GM23338 (cell line): Measurements from ENCODE around the gene ZNF534. TPM values are rescaled to one million over a fixed set of nuclear protein-coding genes. Genes with fewer than 3 reads are reported as not detected.

Source experiments
- ATAC-seq: fragments of 200-7000 bp; cut with Tn5 transposase; 3 replicates; pipeline ENCODE4 v1.9.1; 2020
- DNase-seq: peaks from one replicate; pipeline ENCODE4 v3.0.0-alpha.2; 2015; ENCODE audit warnings: low spot score
- H2AFZ ChIP-seq: fragments of 200-600 bp; sonication (generic); 2 replicates; pipeline ENCODE4 v1.8.0; 2016; ENCODE audit warnings: antibody characterized with exemption, mild to moderate bottlenecking, moderate library complexity
- H3F3A ChIP-seq: fragments of 200-600 bp; sonication (generic); replicated peaks from 2 replicates; pipeline ENCODE4 v1.8.0; 2017; ENCODE audit warnings: antibody characterized with exemption, mixed run types, low read depth
- H3K27ac ChIP-seq: fragments of 200-600 bp; sonication (generic); 2 replicates; pipeline ENCODE4 v1.6.1; 2016; ENCODE audit warnings: low read depth
- H3K27me3 ChIP-seq: fragments of 200-600 bp; sonication (generic); 2 replicates; pipeline ENCODE4 v1.8.0; 2016; ENCODE audit warnings: mild to moderate bottlenecking, mixed run types, moderate library complexity; ENCODE audit not compliant: insufficient read depth
- H3K36me3 ChIP-seq: fragments of 200-600 bp; sonication (generic); 2 replicates; pipeline ENCODE4 v1.8.0; 2016; ENCODE audit warnings: mild to moderate bottlenecking; ENCODE audit not compliant: insufficient read depth
- H3K4me1 ChIP-seq: fragments of 200-600 bp; sonication (generic); 2 replicates; pipeline ENCODE4 v1.8.0; 2016; ENCODE audit warnings: mild to moderate bottlenecking, moderate library complexity; ENCODE audit not compliant: insufficient read depth
- H3K4me2 ChIP-seq: fragments of 200-600 bp; sonication (generic); 2 replicates; pipeline ENCODE4 v1.7.1; 2017; ENCODE audit warnings: mixed run types
- H3K4me3 ChIP-seq: fragments of 200-600 bp; sonication (generic); 2 replicates; pipeline ENCODE4 v1.6.1; 2016; ENCODE audit warnings: mixed run types
- H3K79me2 ChIP-seq: fragments of 200-600 bp; sonication (generic); replicated peaks from 2 replicates; pipeline ENCODE4 v1.8.0; 2017; ENCODE audit warnings: mild to moderate bottlenecking; ENCODE audit not compliant: insufficient read depth
- H3K9me2 ChIP-seq: fragments of 200-600 bp; sonication (generic); 2 replicates; pipeline ENCODE4 v1.8.0; 2017; ENCODE audit not compliant: insufficient read depth
- H4K20me1 ChIP-seq: fragments of 200-600 bp; sonication (generic); replicated peaks from 2 replicates; pipeline ENCODE4 v1.8.0; 2017; ENCODE audit warnings: mild to moderate bottlenecking; ENCODE audit not compliant: insufficient read depth
- H3K27ac Mint-ChIP-seq: 2 replicates; pipeline ENCODE4 v1.8.0; 2020; ENCODE audit warnings: inconsistent platforms, mild to moderate bottlenecking, moderate library complexity, mixed read lengths
- H3K27me3 Mint-ChIP-seq: 3 replicates; pipeline ENCODE4 v1.8.0; 2022; ENCODE audit warnings: low read depth, mild to moderate bottlenecking, moderate library complexity, mixed read lengths, inconsistent platforms; ENCODE audit not compliant: insufficient read depth, poor library complexity
- H3K36me3 Mint-ChIP-seq: 3 replicates; pipeline ENCODE4 v1.8.0; 2021; ENCODE audit warnings: low read depth, mild to moderate bottlenecking, inconsistent platforms, moderate library complexity, mixed read lengths
- H3K4me1 Mint-ChIP-seq: 3 replicates; pipeline ENCODE4 v1.8.0; 2020; ENCODE audit warnings: mild to moderate bottlenecking, inconsistent platforms, mixed read lengths
- H3K4me3 Mint-ChIP-seq: 3 replicates; pipeline ENCODE4 v1.8.0; 2021; ENCODE audit warnings: moderate library complexity, mild to moderate bottlenecking, inconsistent platforms, mixed read lengths
- H3K9me3 Mint-ChIP-seq: 3 replicates; pipeline ENCODE4 v1.8.0; 2020; ENCODE audit warnings: moderate library complexity, mild to moderate bottlenecking, inconsistent platforms, mixed read lengths
- EZH2 ChIP-seq: fragments of 200-600 bp; sonication (generic); IDR thresholded peaks from one replicate; pipeline ENCODE4 v1.8.0; 2017; ENCODE audit warnings: antibody characterized with exemption, mild to moderate bottlenecking, low read depth; ENCODE audit not compliant: unreplicated experiment
- EZH2phosphoT487 ChIP-seq: fragments of 200-600 bp; sonication (generic); IDR thresholded peaks from one replicate; pipeline ENCODE4 v1.8.1; 2018; ENCODE audit warnings: antibody characterized with exemption; ENCODE audit not compliant: unreplicated experiment
- JUNB ChIP-seq: IDR thresholded peaks from one replicate; pipeline ENCODE4 v1.6.1; 2016; ENCODE audit warnings: antibody characterized with exemption; ENCODE audit not compliant: unreplicated experiment
- NANOG ChIP-seq: IDR thresholded peaks from 2 replicates; pipeline ENCODE4 v1.6.1; 2016; ENCODE audit warnings: antibody characterized with exemption, borderline replicate concordance
- POLR2AphosphoS5 ChIP-seq: IDR thresholded peaks from 2 replicates; pipeline ENCODE4 v1.6.1; 2016; ENCODE audit warnings: antibody characterized with exemption, low read depth
- STAT1 ChIP-seq: IDR thresholded peaks from one replicate; pipeline ENCODE4 v1.6.1; 2016; ENCODE audit warnings: antibody characterized with exemption; ENCODE audit not compliant: unreplicated experiment
- ZNF331 ChIP-seq: fragments of 250-450 bp; sonication (Bioruptor Pico); IDR thresholded peaks from 2 replicates; pipeline ENCODE4 v1.5.0; 2020; ENCODE audit warnings: low read depth, mild to moderate bottlenecking, moderate library complexity
- polyA plus RNA-seq: library from polyadenylated mRNA; unstranded; fragments of >200 nt; fragmentation: Nextera tagmentation; extraction: Ambion mirVana; gene quantifications from 2 replicates; pipeline ENCODE4 v1.2.1, GENCODE V29; 2016
- total RNA-seq: library from RNA; depleted of rRNA; stranded (reverse); fragments of >200 nt; shearing (Covaris generic); gene quantifications from 2 replicates; pipeline ENCODE4 v1.2.3, GENCODE V29; 2014
- TF ChIP-seq, protein P1 (sequence below): IDR thresholded peaks from 2 replicates; pipeline ENCODE4 v1.6.1; 2016; ENCODE audit warnings: antibody characterized with exemption
- TF ChIP-seq, protein P2 (sequence below), 2 experiments: fragments of 200-600 bp in 1 of 2; sonication (generic) in 1 of 2; conservative IDR thresholded peaks; 2 replicates each; pipeline versions ENCODE4 v1.5.1 to v1.6.1; 2016 to 2017; ENCODE audit warnings: antibody characterized with exemption in 2 of 2, low read depth in 2 of 2, mild to moderate bottlenecking in 2 of 2, moderate library complexity in 1 of 2

ZNF534 gene
- total and polyA plus RNA-seq, 2 experiments from 2014 or later, result 0.10 to 1.0 TPM

DNA sequence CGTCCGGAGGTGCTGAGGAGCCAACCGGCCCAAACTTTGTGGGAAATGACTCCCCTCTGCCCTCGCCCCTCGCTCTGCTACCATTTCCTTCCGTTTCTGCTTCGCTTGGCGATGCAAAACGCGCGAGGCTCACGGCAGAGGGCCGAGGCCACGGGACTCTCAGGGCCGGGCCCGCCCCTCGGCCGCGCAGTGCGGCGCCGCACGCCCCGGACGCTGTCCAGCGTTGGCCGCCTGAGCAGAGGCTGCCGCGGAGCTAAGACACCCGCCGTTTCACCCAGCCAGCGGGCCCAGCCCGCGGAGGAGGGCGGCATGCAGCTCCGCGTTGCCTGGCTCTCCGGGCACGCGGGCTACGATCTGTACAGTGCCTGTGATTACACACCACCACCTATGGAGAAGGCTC lies 22.3 kb downstream of the ZNF534 start:
- no peak overlapping the region for H3K4me3 ChIP-seq
- peaks cover 46% of the 10 kb centered on the region for H3K36me3 Mint-ChIP-seq
- H3K27ac Mint-ChIP-seq, result no peak overlapping the region
- H2AFZ ChIP-seq, result no peak overlapping the region
- H3K4me2 ChIP-seq, result no peak overlapping the region
- no peaks in the 10 kb centered on the region for H3K36me3 ChIP-seq
- no peak for TF ChIP-seq JUNB
- no peak overlapping the region for H3K4me3 Mint-ChIP-seq
- no peaks in the 10 kb centered on the region for H3K27me3 ChIP-seq
- H4K20me1 ChIP-seq, result no peaks in the 10 kb centered on the region
- no peaks in the 10 kb centered on the region for H3K4me1 ChIP-seq
- no peaks in the 10 kb centered on the region for H3K9me2 ChIP-seq
- no peak for DNase-seq
- no peaks in the 10 kb centered on the region for H3K79me2 ChIP-seq
- no peaks in the 10 kb centered on the region for H3F3A ChIP-seq
- no peak overlapping the region for H3K27ac ChIP-seq
- peaks cover 93% of the 10 kb centered on the region for H3K9me3 Mint-ChIP-seq
- H3K4me1 Mint-ChIP-seq, result no peaks in the 10 kb centered on the region
- H3K27me3 Mint-ChIP-seq, result peaks cover 7% of the 10 kb centered on the region
- no peak for ATAC-seq

DNA sequence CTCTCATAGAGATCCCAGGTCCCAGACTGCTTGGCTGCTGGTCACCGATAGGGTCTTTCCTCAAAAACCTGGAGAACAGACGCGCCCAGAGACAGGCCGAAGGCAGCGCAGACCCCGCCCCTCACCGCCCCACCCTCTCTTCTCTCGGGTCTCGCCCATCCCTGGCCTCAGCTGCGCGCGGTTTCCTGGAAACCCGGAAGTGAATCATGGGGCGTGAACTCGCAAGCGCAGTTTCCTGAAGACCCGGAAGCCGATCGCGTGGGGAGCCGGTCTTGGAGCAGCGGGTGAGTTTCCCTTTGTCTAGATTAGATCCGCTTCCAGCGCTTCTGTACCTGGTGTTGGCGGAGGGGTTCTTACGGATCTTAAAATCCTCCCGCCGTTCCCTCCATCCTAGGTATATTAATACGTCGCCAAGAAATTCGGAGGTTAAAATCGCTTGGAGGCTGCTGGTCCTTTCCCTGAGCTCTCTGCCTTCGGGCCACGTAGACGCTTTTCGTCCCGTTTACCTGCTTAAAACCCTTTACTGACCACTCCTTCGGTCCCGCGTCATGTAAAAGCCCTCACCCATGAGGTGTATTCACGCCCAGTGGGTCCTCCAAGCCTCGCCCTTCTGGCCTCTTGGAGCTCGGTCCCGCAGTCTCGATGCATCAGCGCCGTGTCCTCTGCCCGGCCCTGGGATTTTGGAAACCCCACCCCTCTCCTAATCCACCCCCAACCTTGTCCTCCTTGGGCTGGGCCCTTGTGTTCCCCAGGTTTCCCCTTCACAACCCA lies 24.6 kb downstream of the ZNF534 start, which contains the start of gene ZNF578:
TSS of gene ZNF578 (plus strand) at position 230 of the 771 bp plus-strand sequence. CDS start 48,293 bp downstream, outside the sequence.
- TF ChIP-seq STAT1 (no peak), EZH2phosphoT487 (no peak), NANOG (no peak), ZNF331 (CRISPR knock-in tag) (no peak), POLR2AphosphoS5 (no peak), JUNB (no peak)
- TF ChIP-seq, protein P1, sequence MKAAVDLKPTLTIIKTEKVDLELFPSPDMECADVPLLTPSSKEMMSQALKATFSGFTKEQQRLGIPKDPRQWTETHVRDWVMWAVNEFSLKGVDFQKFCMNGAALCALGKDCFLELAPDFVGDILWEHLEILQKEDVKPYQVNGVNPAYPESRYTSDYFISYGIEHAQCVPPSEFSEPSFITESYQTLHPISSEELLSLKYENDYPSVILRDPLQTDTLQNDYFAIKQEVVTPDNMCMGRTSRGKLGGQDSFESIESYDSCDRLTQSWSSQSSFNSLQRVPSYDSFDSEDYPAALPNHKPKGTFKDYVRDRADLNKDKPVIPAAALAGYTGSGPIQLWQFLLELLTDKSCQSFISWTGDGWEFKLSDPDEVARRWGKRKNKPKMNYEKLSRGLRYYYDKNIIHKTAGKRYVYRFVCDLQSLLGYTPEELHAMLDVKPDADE, result peak; percentile 46; the same call in 1 of the 2 replicates
- H3K27me3 Mint-ChIP-seq, result peaks cover 12% of the 10 kb centered on the region
- H3K79me2 ChIP-seq, result no peaks in the 10 kb centered on the region
- no peaks in the 10 kb centered on the region for H3K27me3 ChIP-seq
- peak; percentile 67 for ATAC-seq
- DNase-seq, result peak; percentile 90
- H4K20me1 ChIP-seq, result no peaks in the 10 kb centered on the region
- H3K4me1 Mint-ChIP-seq, result no peaks in the 10 kb centered on the region
- H3K36me3 Mint-ChIP-seq, result peaks cover 61% of the 10 kb centered on the region
- peak within 1 kb of the TSS; percentile 14; the same call in 1 of the 2 replicates for H3K27ac ChIP-seq
- no peaks in the 10 kb centered on the region for H3F3A ChIP-seq
- peaks cover 94% of the 10 kb centered on the region for H3K9me3 Mint-ChIP-seq
- H3K4me3 Mint-ChIP-seq, result peak within 1 kb of the TSS; percentile 68; the same call in 2 of the 3 replicates
- H3K9me2 ChIP-seq, result no peaks in the 10 kb centered on the region
- peak within 1 kb of the TSS; percentile 66 for H3K4me3 ChIP-seq
- H3K4me2 ChIP-seq, result peak within 1 kb of the TSS; percentile 76
- H2AFZ ChIP-seq, result peak within 1 kb of the TSS; percentile 87
- no peak within 1 kb of the TSS for H3K27ac Mint-ChIP-seq
- H3K4me1 ChIP-seq, result no peaks in the 10 kb centered on the region
- no peaks in the 10 kb centered on the region for H3K36me3 ChIP-seq

DNA sequence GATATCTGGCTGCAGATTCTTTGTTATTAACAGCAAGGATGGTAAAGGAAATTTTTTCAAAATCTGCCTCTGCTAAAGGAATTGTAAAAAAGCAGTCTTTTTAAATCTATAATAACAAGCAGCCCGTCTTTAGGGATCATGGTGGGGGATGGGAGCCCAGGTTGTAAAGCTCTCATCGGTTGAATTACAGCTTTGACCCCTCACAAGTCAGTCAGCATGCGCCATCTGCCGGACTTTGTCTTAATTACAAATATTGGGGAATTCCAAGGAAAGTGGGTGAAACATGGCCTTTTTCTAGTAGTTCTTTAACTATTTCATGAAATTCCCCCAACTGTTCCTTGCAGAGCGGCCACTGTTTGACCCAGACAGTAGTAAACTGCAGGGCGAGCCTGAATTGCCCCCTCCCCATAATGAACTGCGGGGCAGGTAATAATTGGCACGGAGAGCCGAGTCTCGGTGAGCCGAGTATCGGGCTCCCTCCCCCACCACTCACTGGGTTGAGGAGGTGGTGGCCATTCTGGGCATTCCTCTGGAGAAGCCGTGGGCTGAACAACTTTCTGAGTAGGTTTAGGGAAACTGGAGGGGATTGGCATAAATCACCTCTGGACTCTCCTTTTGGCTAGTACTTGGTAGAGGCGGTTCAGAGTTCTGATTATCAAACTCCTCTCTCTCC lies 36.0 kb downstream of the ZNF534 start:
- peak; percentile 83 for ATAC-seq
- TF ChIP-seq ZNF331 (CRISPR knock-in tag), result no peak
- TF ChIP-seq EZH2, result no peak
- TF ChIP-seq, protein P2, sequence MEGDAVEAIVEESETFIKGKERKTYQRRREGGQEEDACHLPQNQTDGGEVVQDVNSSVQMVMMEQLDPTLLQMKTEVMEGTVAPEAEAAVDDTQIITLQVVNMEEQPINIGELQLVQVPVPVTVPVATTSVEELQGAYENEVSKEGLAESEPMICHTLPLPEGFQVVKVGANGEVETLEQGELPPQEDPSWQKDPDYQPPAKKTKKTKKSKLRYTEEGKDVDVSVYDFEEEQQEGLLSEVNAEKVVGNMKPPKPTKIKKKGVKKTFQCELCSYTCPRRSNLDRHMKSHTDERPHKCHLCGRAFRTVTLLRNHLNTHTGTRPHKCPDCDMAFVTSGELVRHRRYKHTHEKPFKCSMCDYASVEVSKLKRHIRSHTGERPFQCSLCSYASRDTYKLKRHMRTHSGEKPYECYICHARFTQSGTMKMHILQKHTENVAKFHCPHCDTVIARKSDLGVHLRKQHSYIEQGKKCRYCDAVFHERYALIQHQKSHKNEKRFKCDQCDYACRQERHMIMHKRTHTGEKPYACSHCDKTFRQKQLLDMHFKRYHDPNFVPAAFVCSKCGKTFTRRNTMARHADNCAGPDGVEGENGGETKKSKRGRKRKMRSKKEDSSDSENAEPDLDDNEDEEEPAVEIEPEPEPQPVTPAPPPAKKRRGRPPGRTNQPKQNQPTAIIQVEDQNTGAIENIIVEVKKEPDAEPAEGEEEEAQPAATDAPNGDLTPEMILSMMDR (conservative IDR thresholded peaks at IDR 0.05; ENCODE audit: low read depth in 2 of 2), result peak; percentile 81 to 87
- H3K27me3 ChIP-seq, result no peaks in the 10 kb centered on the region
- no peaks in the 10 kb centered on the region for H4K20me1 ChIP-seq
- Mint-ChIP-seq H3K4me1 (no peaks in the 10 kb centered on the region), H3K27ac (no peak overlapping the region), H3K36me3 (peaks cover 17% of the 10 kb centered on the region), H3K27me3 (no peaks in the 10 kb centered on the region), H3K9me3 (peaks cover 88% of the 10 kb centered on the region), H3K4me3 (no peak overlapping the region)
- peak; percentile 94 for DNase-seq
- H3F3A ChIP-seq, result no peaks in the 10 kb centered on the region
- H3K79me2 ChIP-seq, result no peaks in the 10 kb centered on the region
- H3K9me2 ChIP-seq, result no peaks in the 10 kb centered on the region
- H3K27ac ChIP-seq, result no peak overlapping the region
- H3K36me3 ChIP-seq, result peaks cover 12% of the 10 kb centered on the region
- H3K4me1 ChIP-seq, result peaks cover 13% of the 10 kb centered on the region
- H3K4me3 ChIP-seq, result no peak overlapping the region
- peak overlapping the region; percentile 46; the same call in 1 of the 2 replicates for H3K4me2 ChIP-seq
- no peak overlapping the region for H2AFZ ChIP-seq
